Mucosa of descending colon (tissue), 3 donors: ENCODE results near the gene FMN1. TPM values are rescaled to one million over a fixed set of nuclear protein-coding genes. Genes with fewer than 3 reads are reported as not detected.

Source experiments
- ATAC-seq: fragments of 200-7000 bp; cut with Tn5 transposase; one replicate; pipeline ENCODE4 v1.9.1; 2020; ENCODE audit warnings: mild to moderate bottlenecking, moderate library complexity
- DNase-seq, 3 donors: peaks; one replicate each; pipeline ENCODE4 v3.0.0-alpha.2; 2020
- H3K36me3 ChIP-seq: fragments of 200-600 bp; one replicate; pipeline ENCODE4 v1.8.0; 2021; ENCODE audit warnings: low read depth, mild to moderate bottlenecking
- H3K4me1 ChIP-seq: fragments of 200-600 bp; one replicate; pipeline ENCODE4 v1.8.0; 2021; ENCODE audit warnings: low read depth, mild to moderate bottlenecking
- H3K4me3 ChIP-seq: fragments of 200-600 bp; one replicate; pipeline ENCODE4 v1.8.0; 2021; ENCODE audit warnings: mild to moderate bottlenecking
- H3K9me3 ChIP-seq: fragments of 200-600 bp; one replicate; pipeline ENCODE4 v1.8.0; 2021; ENCODE audit warnings: mild to moderate bottlenecking
- intact Hi-C, 2 donors: fragments of 100-400 bp; cut with DNase I in 1 of 2; cut with micrococcal nuclease in 1 of 2; formaldehyde crosslinking; loops; one replicate each; pipeline versions ENCODE4 v1.11.0 to v1.11.1; 2022; cut with DNase I, micrococcal nuclease
- total RNA-seq, 3 donors: library from RNA; stranded (reverse); fragmentation: NEBNext Ultra II Directional in 2 of 3; extraction: Animal tissue kit (Norgen Biotek cat#: 25700) in 2 of 3; gene quantifications; one replicate each; pipeline versions ENCODE4 v1.2.1 to v1.2.4, GENCODE V29; 2021 to 2023
- TF ChIP-seq, protein P1 (sequence below): fragments of 200-600 bp; IDR thresholded peaks from one replicate; pipeline ENCODE4 v1.8.0; 2022; ENCODE audit warnings: antibody characterized with exemption, mild to moderate bottlenecking
- donor health status: DM: no; HTN: no; CAD: no; lungs with moderate emphysema.
- donor health status: DM: no; HTN: no; CAD: no.
- donor health status: DM: no; HTN: yes; CAD: no.

The FMN1 gene
- total RNA-seq, 3 donors from 2014 or later: 30.8 to 65.1 (median 43.4) TPM

- H3K4me3 ChIP-seq: no peak overlapping the region
- no peak for DNase-seq
- intact Hi-C loops: no loop called here
- H3K36me3 ChIP-seq: no peaks in the 10 kb centered on the region
- H3K4me1 ChIP-seq: no peaks in the 10 kb centered on the region
- H3K9me3 ChIP-seq: no peaks in the 10 kb centered on the region
- TF ChIP-seq, protein P1, sequence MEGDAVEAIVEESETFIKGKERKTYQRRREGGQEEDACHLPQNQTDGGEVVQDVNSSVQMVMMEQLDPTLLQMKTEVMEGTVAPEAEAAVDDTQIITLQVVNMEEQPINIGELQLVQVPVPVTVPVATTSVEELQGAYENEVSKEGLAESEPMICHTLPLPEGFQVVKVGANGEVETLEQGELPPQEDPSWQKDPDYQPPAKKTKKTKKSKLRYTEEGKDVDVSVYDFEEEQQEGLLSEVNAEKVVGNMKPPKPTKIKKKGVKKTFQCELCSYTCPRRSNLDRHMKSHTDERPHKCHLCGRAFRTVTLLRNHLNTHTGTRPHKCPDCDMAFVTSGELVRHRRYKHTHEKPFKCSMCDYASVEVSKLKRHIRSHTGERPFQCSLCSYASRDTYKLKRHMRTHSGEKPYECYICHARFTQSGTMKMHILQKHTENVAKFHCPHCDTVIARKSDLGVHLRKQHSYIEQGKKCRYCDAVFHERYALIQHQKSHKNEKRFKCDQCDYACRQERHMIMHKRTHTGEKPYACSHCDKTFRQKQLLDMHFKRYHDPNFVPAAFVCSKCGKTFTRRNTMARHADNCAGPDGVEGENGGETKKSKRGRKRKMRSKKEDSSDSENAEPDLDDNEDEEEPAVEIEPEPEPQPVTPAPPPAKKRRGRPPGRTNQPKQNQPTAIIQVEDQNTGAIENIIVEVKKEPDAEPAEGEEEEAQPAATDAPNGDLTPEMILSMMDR: no peak
- no peak for ATAC-seq
Measured at GRCh38 chr15:32903591-32904290, 290.8 kb downstream of the FMN1 start.

- TF ChIP-seq, protein P1: no peak
- DNase-seq (no peak), ATAC-seq (no peak)
- no peaks in the 10 kb centered on the region for H3K9me3 ChIP-seq
- H3K4me3 ChIP-seq: no peak overlapping the region
- H3K36me3 ChIP-seq: no peaks in the 10 kb centered on the region
- no peaks in the 10 kb centered on the region for H3K4me1 ChIP-seq
- intact Hi-C loops: no loop called here
Measured at GRCh38 chr15:32901995-32902394, 292.5 kb downstream of the FMN1 start.

DNA sequence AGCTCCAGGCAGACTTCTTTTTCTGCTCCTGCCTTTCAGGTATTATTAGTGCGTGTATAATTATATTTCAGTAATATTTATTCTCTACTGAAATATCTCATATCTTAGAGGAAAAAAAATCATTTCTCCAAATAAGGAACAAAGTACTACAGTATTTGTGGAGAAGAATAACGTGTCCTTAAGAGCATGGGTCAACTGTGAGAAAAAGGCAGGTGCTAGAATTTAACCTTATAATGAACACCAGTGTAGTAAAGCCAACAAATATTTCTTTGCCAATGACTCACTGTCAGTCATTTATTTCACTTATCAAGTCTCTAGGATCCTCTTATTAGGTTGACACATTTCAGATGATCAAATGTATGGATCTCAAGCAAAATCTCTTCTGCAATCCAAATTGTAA is 293.3 kb downstream of the FMN1 start:
- H3K9me3 ChIP-seq: no peaks in the 10 kb centered on the region
- intact Hi-C loops: no loop called here
- no peaks in the 10 kb centered on the region for H3K4me1 ChIP-seq
- no peak overlapping the region for H3K4me3 ChIP-seq
- DNase-seq (no peak), ATAC-seq (no peak)
- TF ChIP-seq, protein P1: no peak
- no peaks in the 10 kb centered on the region for H3K36me3 ChIP-seq

DNA sequence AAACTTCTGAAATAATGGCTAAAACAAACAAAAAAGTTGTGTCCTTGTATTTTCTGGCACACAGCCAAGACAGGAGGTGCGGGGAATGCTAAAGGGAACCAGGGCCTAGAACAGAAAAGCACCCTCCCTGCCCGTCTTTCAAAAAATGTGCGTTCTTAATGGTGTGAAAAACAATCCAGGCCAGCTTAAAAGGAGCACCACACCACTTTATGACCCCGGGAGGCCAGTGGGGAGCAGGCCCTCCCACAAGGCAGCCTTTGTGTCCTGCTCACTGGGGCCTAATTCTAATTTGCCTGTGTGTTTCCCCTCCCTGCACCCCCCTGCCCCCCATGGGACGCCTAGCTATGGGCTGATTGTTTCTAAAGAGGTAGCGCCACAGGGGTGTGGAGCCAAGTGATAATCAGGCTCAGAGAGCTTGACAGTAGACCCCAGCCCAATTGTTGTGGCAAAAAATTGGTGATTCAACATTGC is 295.4 kb downstream of the FMN1 start:
- ATAC-seq (peak; percentile 35), DNase-seq (peak in 1 of 3 donors; percentile 13)
- H3K4me3 ChIP-seq: no peak overlapping the region
- H3K36me3 ChIP-seq: no peaks in the 10 kb centered on the region
- intact Hi-C loops: no loop called here
- no peaks in the 10 kb centered on the region for H3K4me1 ChIP-seq
- no peaks in the 10 kb centered on the region for H3K9me3 ChIP-seq
- TF ChIP-seq, protein P1: no peak

- Histone ChIP-seq H3K4me1 (no peaks in the 10 kb centered on the region), H3K9me3 (no peaks in the 10 kb centered on the region), H3K4me3 (no peak overlapping the region), H3K36me3 (no peaks in the 10 kb centered on the region)
- intact Hi-C loops: no loop called here
- TF ChIP-seq, protein P1: no peak
- ATAC-seq (no peak), DNase-seq (no peak)
Measured at GRCh38 chr15:32898414-32898813, 296.1 kb downstream of the FMN1 start.
